Mononuclear cell (primary cell): ENCODE data around the gene SLC16A2. TPM values are rescaled to one million over a fixed set of nuclear protein-coding genes. Genes with fewer than 3 reads are reported as not detected.

Source experiments
- H3K27me3 ChIP-seq: 2 replicates; pipeline ENCODE4 v1.6.0; 2011; ENCODE audit warnings: low read length, control low read depth; ENCODE audit not compliant: insufficient read depth
- H3K4me1 ChIP-seq: 2 replicates; pipeline ENCODE4 v1.5.1; 2011; ENCODE audit warnings: mild to moderate bottlenecking, low read length, control low read depth; ENCODE audit not compliant: insufficient read depth
- H3K4me3 ChIP-seq: 2 replicates; pipeline ENCODE4 v1.5.1; 2011; ENCODE audit warnings: mild to moderate bottlenecking, low read length, moderate library complexity
- H3K9me3 ChIP-seq: 2 replicates; pipeline ENCODE4 v1.5.1; 2011; ENCODE audit warnings: low read depth, mild to moderate bottlenecking, control low read depth, low read length
- total RNA-seq: library from RNA; depleted of rRNA; stranded (reverse); fragments of >200 nt; gene quantifications from one replicate; pipeline ENCODE4 v1.2.3, GENCODE V29; 2012

SLC16A2 gene
- total RNA-seq: not detected

GRCh38 chrX:74421036-74421739 lies at the start of gene SLC16A2:
TSS of gene SLC16A2 (plus strand) at chrX:74421493. CDS start at chrX:74421638, 145 bp downstream.
- H3K4me3 ChIP-seq: no peak within 1 kb of the TSS
- no peaks in the 10 kb centered on the region for H3K9me3 ChIP-seq
- peaks cover 8% of the 10 kb centered on the region for H3K4me1 ChIP-seq
- peaks cover 19% of the 10 kb centered on the region for H3K27me3 ChIP-seq

- Histone ChIP-seq H3K4me1 (peaks cover 3% of the 10 kb centered on the region), H3K27me3 (no peaks in the 10 kb centered on the region), H3K4me3 (no peak overlapping the region), H3K9me3 (no peaks in the 10 kb centered on the region)
These were observed 49.0 kb upstream of the SLC16A2 start for GRCh38 chrX:74372272-74372671.

DNA sequence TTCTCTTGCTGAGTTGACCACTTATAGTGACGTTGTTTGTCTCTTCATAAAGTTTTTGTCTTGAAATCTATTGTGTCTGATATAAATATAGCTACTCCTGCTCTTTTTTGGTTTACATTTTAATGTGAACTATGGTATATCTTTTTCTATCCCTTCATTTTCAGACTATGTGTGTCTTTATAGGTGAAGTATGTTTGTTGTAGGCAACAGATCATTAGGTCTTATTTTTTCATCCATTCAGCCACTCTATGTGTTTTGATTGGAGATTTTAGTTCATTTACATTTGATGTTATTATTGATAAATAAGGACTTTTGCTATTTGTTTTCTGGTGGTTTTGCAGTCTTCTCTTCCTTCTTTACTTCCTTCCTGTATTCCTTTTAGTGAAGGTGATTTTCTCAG lies 44.0 kb upstream of the SLC16A2 start:
- H3K9me3 ChIP-seq: no peaks in the 10 kb centered on the region
- H3K4me1 ChIP-seq: peaks cover 5% of the 10 kb centered on the region
- H3K27me3 ChIP-seq: no peaks in the 10 kb centered on the region
- H3K4me3 ChIP-seq: no peak overlapping the region

DNA sequence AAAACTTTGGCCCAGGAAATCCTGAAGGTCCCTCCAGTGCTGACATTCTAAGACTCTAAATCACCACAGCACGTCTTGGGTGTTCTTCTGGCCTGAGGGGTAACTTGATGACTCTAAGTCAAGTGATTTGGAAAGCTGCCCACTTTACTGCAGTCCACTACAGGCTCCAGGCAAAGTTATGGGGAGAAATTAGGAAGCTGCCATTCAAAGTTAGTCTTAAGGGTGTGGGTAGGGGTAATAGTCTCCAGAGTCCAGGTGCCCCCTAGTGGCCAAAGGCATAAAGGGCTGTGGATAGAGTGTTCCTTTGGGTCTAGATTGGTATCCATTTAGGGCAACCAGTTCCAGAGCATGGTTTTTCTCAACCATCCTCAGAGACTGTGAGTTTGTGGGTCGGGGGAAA lies 38.7 kb upstream of the SLC16A2 start:
- H3K4me3 ChIP-seq: no peak overlapping the region
- no peaks in the 10 kb centered on the region for H3K9me3 ChIP-seq
- peaks cover 5% of the 10 kb centered on the region for H3K4me1 ChIP-seq
- H3K27me3 ChIP-seq: no peaks in the 10 kb centered on the region

GRCh38 chrX:74383611-74384010 lies 37.7 kb upstream of the SLC16A2 start:
- H3K9me3 ChIP-seq: no peaks in the 10 kb centered on the region
- no peak overlapping the region for H3K4me3 ChIP-seq
- peaks cover 5% of the 10 kb centered on the region for H3K4me1 ChIP-seq

GRCh38 chrX:74389016-74389722 lies 32.1 kb upstream of the SLC16A2 start:
- Histone ChIP-seq H3K4me1 (no peaks in the 10 kb centered on the region), H3K27me3 (no peaks in the 10 kb centered on the region), H3K9me3 (no peaks in the 10 kb centered on the region), H3K4me3 (no peak overlapping the region)

More at GRCh38 chrX:74383611-74384010, 37.7 kb upstream of the SLC16A2 start:
- no peaks in the 10 kb centered on the region for H3K27me3 ChIP-seq

DNA sequence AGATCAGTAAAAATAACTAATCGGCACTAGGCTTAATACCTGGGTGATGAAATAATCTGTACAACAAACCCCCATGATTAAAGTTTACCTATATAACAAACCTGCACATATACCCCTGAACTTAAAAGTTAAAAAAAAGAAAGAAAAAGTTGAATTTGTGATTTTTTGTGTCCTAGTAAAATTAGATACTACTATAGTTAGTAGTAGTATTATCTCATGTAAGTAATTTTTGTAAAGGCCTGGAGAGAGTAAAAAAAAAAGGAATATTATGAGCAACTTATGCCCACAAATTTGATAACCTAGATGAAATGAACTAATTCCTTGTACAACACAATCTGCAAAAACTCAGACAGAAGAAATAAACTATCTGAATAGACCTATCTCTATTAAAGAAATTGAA lies 25.7 kb upstream of the SLC16A2 start:
- H3K9me3 ChIP-seq: no peaks in the 10 kb centered on the region
- H3K4me1 ChIP-seq: no peaks in the 10 kb centered on the region
- no peak overlapping the region for H3K4me3 ChIP-seq
- H3K27me3 ChIP-seq: no peaks in the 10 kb centered on the region

GRCh38 chrX:74405973-74406489 lies 15.3 kb upstream of the SLC16A2 start:
- Histone ChIP-seq H3K4me3 (no peak overlapping the region), H3K4me1 (no peaks in the 10 kb centered on the region), H3K27me3 (no peaks in the 10 kb centered on the region), H3K9me3 (no peaks in the 10 kb centered on the region)

DNA sequence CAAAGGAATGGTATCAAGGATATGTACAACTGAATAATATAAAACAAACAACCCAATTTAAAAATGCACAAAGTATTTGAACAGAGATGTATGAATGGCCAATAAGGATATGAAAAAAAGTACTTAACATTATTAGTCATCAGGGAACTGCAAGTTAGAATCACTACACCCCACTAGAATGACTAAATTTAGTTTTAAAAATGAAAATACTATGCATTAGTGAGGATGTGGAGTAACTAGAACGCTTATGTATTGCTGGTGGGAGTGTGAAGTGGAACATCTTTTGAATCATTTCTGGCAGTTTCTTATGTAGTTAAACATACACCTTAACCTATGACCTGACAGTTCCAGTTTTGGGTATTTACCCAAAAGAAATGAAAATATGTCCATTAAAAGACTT lies 13.0 kb upstream of the SLC16A2 start:
- Histone ChIP-seq H3K9me3 (no peaks in the 10 kb centered on the region), H3K27me3 (no peaks in the 10 kb centered on the region), H3K4me3 (no peak overlapping the region), H3K4me1 (no peaks in the 10 kb centered on the region)

- peaks cover 8% of the 10 kb centered on the region for H3K4me1 ChIP-seq
- no peak overlapping the region for H3K4me3 ChIP-seq
- no peaks in the 10 kb centered on the region for H3K9me3 ChIP-seq
- H3K27me3 ChIP-seq: peaks cover 19% of the 10 kb centered on the region
These were observed 1.5 kb upstream of the SLC16A2 start for GRCh38 chrX:74419864-74420195.

- peaks cover 19% of the 10 kb centered on the region for H3K27me3 ChIP-seq
- H3K4me1 ChIP-seq: peaks cover 8% of the 10 kb centered on the region
- H3K4me3 ChIP-seq: no peak overlapping the region
- H3K9me3 ChIP-seq: no peaks in the 10 kb centered on the region
These were observed 877 bp upstream of the SLC16A2 start for GRCh38 chrX:74420196-74421035.

DNA sequence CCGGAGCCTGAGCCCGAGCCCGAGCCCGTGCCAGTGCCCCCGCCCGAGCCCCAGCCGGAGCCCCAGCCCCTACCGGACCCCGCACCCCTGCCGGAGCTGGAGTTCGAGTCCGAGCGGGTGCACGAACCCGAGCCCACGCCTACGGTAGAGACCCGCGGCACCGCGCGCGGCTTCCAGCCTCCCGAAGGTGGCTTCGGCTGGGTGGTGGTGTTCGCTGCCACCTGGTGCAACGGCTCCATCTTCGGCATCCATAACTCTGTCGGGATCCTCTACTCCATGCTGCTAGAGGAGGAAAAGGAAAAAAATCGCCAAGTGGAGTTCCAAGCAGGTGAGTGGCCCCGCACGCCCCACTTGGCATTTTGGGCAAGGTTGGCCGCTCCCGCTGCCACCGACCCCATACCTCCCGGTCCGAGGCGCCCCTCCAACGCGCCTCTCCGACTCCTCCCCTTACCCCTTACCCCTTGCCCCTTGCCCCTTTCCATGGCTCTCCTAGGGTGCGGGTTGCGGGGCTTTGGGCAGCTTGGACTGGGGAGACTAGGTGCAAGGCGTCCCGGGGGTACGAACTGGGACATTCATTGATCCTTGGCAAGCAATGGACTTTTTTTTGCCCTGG lies 553 bp downstream of the SLC16A2 start:
- peaks cover 19% of the 10 kb centered on the region for H3K27me3 ChIP-seq
- H3K4me3 ChIP-seq: no peak overlapping the region
- no peaks in the 10 kb centered on the region for H3K9me3 ChIP-seq
- H3K4me1 ChIP-seq: peaks cover 8% of the 10 kb centered on the region

- Histone ChIP-seq H3K27me3 (peaks cover 19% of the 10 kb centered on the region), H3K4me3 (no peak overlapping the region), H3K4me1 (peaks cover 8% of the 10 kb centered on the region), H3K9me3 (no peaks in the 10 kb centered on the region)
These were observed 1.4 kb downstream of the SLC16A2 start for GRCh38 chrX:74422576-74423288.

- Histone ChIP-seq H3K4me3 (no peak overlapping the region), H3K4me1 (peaks cover 8% of the 10 kb centered on the region), H3K9me3 (no peaks in the 10 kb centered on the region), H3K27me3 (peaks cover 18% of the 10 kb centered on the region)
These were observed 2.2 kb downstream of the SLC16A2 start for GRCh38 chrX:74423289-74423998.
